GM12878 (cell line): ENCODE measurements around the gene PTPRJ. TPM values are rescaled to one million over a fixed set of nuclear protein-coding genes. Genes with fewer than 3 reads are reported as not detected.

Source experiments
- ATAC-seq: fragments of 200-7000 bp; cut with Tn5 transposase; 3 replicates; pipeline ENCODE4 v1.9.1; 2020; ENCODE audit warnings: mild to moderate bottlenecking, moderate library complexity
- BruUV-seq: library from RNA; stranded (reverse); fragments of 400-500 nt; replicated peaks from 2 replicates; lab custom pipeline; 2021; lab: Mats Ljungman, UMichigan
- CTCF ChIA-PET: fragments of 300-600 bp; sonication (Branson Sonifier 250); formaldehyde crosslinking; extraction: SDS; loops from one replicate; lab custom pipeline; 2021; ENCODE audit warnings: inconsistent platforms; lab: Yijun Ruan, JAX
- POLR2A ChIA-PET: fragments of 350-600 bp; formaldehyde crosslinking; extraction: SDS; loops from one replicate; lab custom pipeline; 2021; ENCODE audit warnings: inconsistent platforms; lab: Charles Lee
- RAD21 ChIA-PET: fragments of 300-600 bp; sonication (Branson Sonifier 250); formaldehyde crosslinking; loops from one replicate; lab custom pipeline; 2023; ENCODE audit warnings: antibody characterized with exemption; ENCODE audit not compliant: unreplicated experiment; lab: Charles Lee
- SMC1A ChIA-PET: fragments of 300-600 bp; sonication (Branson Sonifier 250); formaldehyde crosslinking; loops from one replicate; lab custom pipeline; 2023; ENCODE audit not compliant: unreplicated experiment, uncharacterized antibody; lab: Charles Lee
- DNase-seq: peaks from one replicate; pipeline ENCODE4 v3.0.0-alpha.2; 2011; ENCODE audit warnings: low read depth, low spot score
- FAIRE-seq: peaks from 3 replicates; lab custom pipeline; 2011; peaks lifted over from hg19 to GRCh38; lab: Jason Lieb, UNC
- H2AFZ ChIP-seq: 2 replicates; pipeline ENCODE4 v1.6.0; 2011; ENCODE audit warnings: low read depth, low read length, control low read depth; ENCODE audit not compliant: control insufficient read depth
- H3K27ac ChIP-seq: 2 replicates; pipeline ENCODE4 v1.5.1; 2011; ENCODE audit warnings: control low read depth; ENCODE audit not compliant: control insufficient read depth, insufficient read depth
- H3K27me3 ChIP-seq, 2 experiments: replicated peaks in 1 of 2; 2 replicates each; pipeline versions ENCODE4 v1.6.0 to v1.6.1; 2011; ENCODE audit warnings: low read length in 1 of 2; ENCODE audit not compliant: control insufficient read depth in 2 of 2, insufficient read depth in 2 of 2
- H3K36me3 ChIP-seq, 2 experiments: 2 replicates each; pipeline ENCODE4 v1.5.1; 2011; ENCODE audit warnings: low read length in 1 of 2; ENCODE audit not compliant: control insufficient read depth in 2 of 2, insufficient read depth in 2 of 2
- H3K4me1 ChIP-seq: 2 replicates; pipeline ENCODE4 v1.6.1; 2011; ENCODE audit warnings: mild to moderate bottlenecking, low read length, moderate library complexity, mixed read lengths; ENCODE audit not compliant: control insufficient read depth, insufficient read depth
- H3K4me2 ChIP-seq: 2 replicates; pipeline ENCODE4 v1.6.0; 2011; ENCODE audit warnings: control low read depth; ENCODE audit not compliant: control insufficient read depth, insufficient read depth
- H3K4me3 ChIP-seq: fragments of 200-600 bp; sonication (generic); 2 replicates; pipeline ENCODE4 v1.5.1; 2016
- H3K79me2 ChIP-seq: 2 replicates; pipeline ENCODE4 v1.6.0; 2011; ENCODE audit warnings: low read length; ENCODE audit not compliant: control insufficient read depth, insufficient read depth
- H3K9ac ChIP-seq: 2 replicates; pipeline ENCODE4 v1.8.0; 2011; ENCODE audit warnings: low read length, control low read depth, mixed read lengths; ENCODE audit not compliant: control insufficient read depth, insufficient read depth
- H3K9me3 ChIP-seq: replicated peaks from 3 replicates; pipeline ENCODE4 v1.5.1; 2011; ENCODE audit warnings: mild to moderate bottlenecking, low read length; ENCODE audit not compliant: control insufficient read depth, insufficient read depth
- H4K20me1 ChIP-seq: 2 replicates; pipeline ENCODE4 v1.6.0; 2011; ENCODE audit not compliant: control insufficient read depth, insufficient read depth
- ATF7 ChIP-seq: fragments of 450-650 bp; IDR thresholded peaks from 2 replicates; pipeline ENCODE4 v1.6.1; 2016; ENCODE audit warnings: low read depth, mild to moderate bottlenecking
- BACH1 ChIP-seq: fragments of 450-650 bp; IDR thresholded peaks from 2 replicates; pipeline ENCODE4 v1.6.1; 2017; ENCODE audit warnings: mild to moderate bottlenecking, borderline replicate concordance
- CBFB ChIP-seq: IDR thresholded peaks from 2 replicates; pipeline ENCODE4 v1.6.1; 2016; ENCODE audit warnings: antibody characterized with exemption, low read depth
- CHD4 ChIP-seq: fragments of 200-600 bp; sonication (generic); IDR thresholded peaks from 2 replicates; pipeline ENCODE4 v1.6.1; 2016; ENCODE audit warnings: mild to moderate bottlenecking
- E2F8 ChIP-seq: fragments of 450-650 bp; IDR thresholded peaks from 2 replicates; pipeline ENCODE4 v1.6.1; 2018; ENCODE audit warnings: mild to moderate bottlenecking, low read depth, moderate library complexity; ENCODE audit not compliant: partially characterized antibody
- FOS ChIP-seq: IDR thresholded peaks from 3 replicates; pipeline ENCODE4 v1.6.1; 2011; ENCODE audit warnings: borderline replicate concordance; ENCODE audit not compliant: insufficient read length; ENCODE audit errors: extremely low read depth
- GABPA ChIP-seq: IDR thresholded peaks from 2 replicates; pipeline ENCODE4 v1.6.1; 2014; ENCODE audit warnings: antibody characterized with exemption, low read depth, mild to moderate bottlenecking, inconsistent platforms
- HCFC1 ChIP-seq: fragments of 150-350 bp; IDR thresholded peaks from 2 replicates; pipeline ENCODE4 v1.6.1; 2014; ENCODE audit warnings: low read length
- JUNB ChIP-seq: IDR thresholded peaks from 2 replicates; pipeline ENCODE4 v1.6.1; 2016; ENCODE audit warnings: antibody characterized with exemption, mild to moderate bottlenecking
- MEF2A ChIP-seq: IDR thresholded peaks from 2 replicates; pipeline ENCODE4 v1.6.1; 2011; ENCODE audit warnings: low read depth, mild to moderate bottlenecking, low read length, moderate library complexity; ENCODE audit not compliant: insufficient read depth
- MTA2 ChIP-seq: fragments of 450-650 bp; IDR thresholded peaks from 2 replicates; pipeline ENCODE4 v1.6.1; 2016; ENCODE audit warnings: low read depth, mild to moderate bottlenecking, moderate library complexity
- MYB ChIP-seq: fragments of 150-350 bp; IDR thresholded peaks from 2 replicates; pipeline ENCODE4 v1.6.1; 2014; ENCODE audit warnings: mild to moderate bottlenecking, low read depth, low read length, borderline replicate concordance
- MYC ChIP-seq: IDR thresholded peaks from 2 replicates; pipeline ENCODE4 v1.6.1; 2011; ENCODE audit warnings: mild to moderate bottlenecking, low read length, moderate library complexity, inconsistent platforms; ENCODE audit not compliant: insufficient read depth, insufficient replicate concordance, insufficient read length, severe bottlenecking
- NFIC ChIP-seq: IDR thresholded peaks from 2 replicates; pipeline ENCODE4 v1.6.1; 2012; ENCODE audit warnings: low read depth, mild to moderate bottlenecking, inconsistent platforms, low read length, moderate library complexity
- NRF1 ChIP-seq: conservative IDR thresholded peaks from 2 replicates; pipeline ENCODE4 v1.6.1; 2011; ENCODE audit warnings: mild to moderate bottlenecking, low read depth, low read length, improper control_type of control experiment
- RAD51 ChIP-seq: fragments of 450-650 bp; IDR thresholded peaks from 2 replicates; pipeline ENCODE4 v1.6.1; 2016; ENCODE audit warnings: moderate library complexity, mild to moderate bottlenecking, inconsistent platforms
- RCOR1 ChIP-seq: conservative IDR thresholded peaks from 2 replicates; pipeline ENCODE4 v1.6.1; 2012; ENCODE audit warnings: low read depth, low read length, improper control_type of control experiment
- WRNIP1 ChIP-seq: IDR thresholded peaks from 2 replicates; pipeline ENCODE4 v1.6.1; 2011; ENCODE audit warnings: low read depth, low read length, improper control_type of control experiment, borderline replicate concordance
- ZBTB11 ChIP-seq: fragments of 450-650 bp; formaldehyde crosslinking; IDR thresholded peaks from 2 replicates; pipeline ENCODE4 v1.5.0; 2022; ENCODE audit warnings: mild to moderate bottlenecking, missing genetic modification characterization
- ZNF217 ChIP-seq: fragments of 450-650 bp; IDR thresholded peaks from 2 replicates; pipeline ENCODE4 v1.6.1; 2017; ENCODE audit warnings: antibody characterized with exemption, mild to moderate bottlenecking
- WGBS: methylation state at CpG from one replicate; pipeline ENCODE4 v1.1.6; 2016; ENCODE audit warnings: low lambda C conversion rate; ENCODE audit not compliant: insufficient replicate concordance, insufficient coverage; ENCODE audit errors: missing lambda C conversion rate; 5-methylcytosine and 5-hydroxymethylcytosine counted together
- in situ Hi-C: fragments of 300-500 bp; cut with MboI; formaldehyde crosslinking; loops from 9 replicates; pipeline ENCODE4 v1.14.3; 2018; ENCODE audit warnings: mixed read lengths
- intact Hi-C: fragments of 100-400 bp; cut with micrococcal nuclease; formaldehyde crosslinking; loops from one replicate; pipeline ENCODE4 v1.14.2; 2022; ENCODE audit not compliant: unreplicated experiment
- polyA plus RNA-seq, 11 experiments: library from polyadenylated mRNA; depleted of rRNA in 4 of 11; unstranded in 6 of 11; stranded (reverse) in 5 of 11; fragments of >200 nt; fragmentation: Nextera tagmentation in 4 of 11; fragmentation: Illumina TruSeq in 1 of 11; extraction: Ambion mirVana in 4 of 11; extraction: Trizol in 1 of 11; gene quantifications; 1 replicate in 1 of 11; 2 replicates in 10 of 11; pipeline versions ENCODE4 v1.2.1 to v1.2.3, GENCODE V29; 2011 to 2016; ENCODE audit warnings: inconsistent platforms in 2 of 11, missing spikeins in 2 of 11, low read depth in 1 of 11
- total RNA-seq, 4 experiments: library from RNA; depleted of rRNA in 3 of 4; stranded (reverse); fragments of >200 nt in 3 of 4; fragmentation: Illumina TruSeq in 1 of 4; extraction: Trizol in 1 of 4; gene quantifications; 2 replicates each; pipeline versions ENCODE4 v1.2.1 to v1.2.3, GENCODE V29; 2013 to 2021

PTPRJ gene
- total and polyA plus RNA-seq, 10 of the 15 experiments (the other 5 are each of a cell fraction or from before 2014, with no cell fraction given), result 0.22 to 22.4 (median 7.4) TPM

GRCh38 chr11:48008951-48009270 is 28.6 kb downstream of the PTPRJ start:
- in situ Hi-C loops, result no loop called here
- ATAC-seq, result peak; percentile 61
- peaks cover 58% of the 10 kb centered on the region for H3K79me2 ChIP-seq
- H3K9me3 ChIP-seq, result no peaks in the 10 kb centered on the region
- 1% methylated on average over 4 of the region's 4 CpGs for WGBS
- no peak overlapping the region for H3K4me3 ChIP-seq
- peak overlapping the region; percentile 69 for H3K4me2 ChIP-seq
- H3K9ac ChIP-seq, result no peak overlapping the region; the same call in 1 of the 2 replicates
- H3K36me3 ChIP-seq, result no peaks in the 10 kb centered on the region; a peak in 1 of 4 replicates
- H3K4me1 ChIP-seq, result peaks cover 83% of the 10 kb centered on the region
- CTCF ChIA-PET, result interaction anchor here (1.2 kb wide), 1 partner anchor 26 kb away, joined by 5 read pairs; no protein-coding TSS in a partner anchor
- RAD21 ChIA-PET, result interaction anchor here (0.8 to 1.6 kb wide), 2 partner anchors 25 to 99 kb away, joined by 3 read pairs; no protein-coding TSS in a partner anchor
- H2AFZ ChIP-seq, result no peak overlapping the region; the same call in 1 of the 2 replicates
- H3K27me3 ChIP-seq, result no peaks in the 10 kb centered on the region
- POLR2A ChIA-PET, result interaction anchor here (1.2 kb wide), 1 partner anchor 53 kb away, joined by 3 read pairs; no protein-coding TSS in a partner anchor
- H4K20me1 ChIP-seq, result no peaks in the 10 kb centered on the region
- FAIRE-seq, result peak; percentile 72
- no peak for DNase-seq
- BruUV-seq, result no TSS peak
- H3K27ac ChIP-seq, result peak overlapping the region; percentile 95; the same call in 1 of the 2 replicates
- SMC1A ChIA-PET, result interaction anchor here (1.4 to 4.9 kb wide), 3 partner anchors 9 to 96 kb away, joined by 3 to 14 read pairs (median 8); no protein-coding TSS in a partner anchor
- intact Hi-C loops, result loop anchor here (5.0 to 10.0 kb wide), 3 partner anchors 77 to 154 kb away; no protein-coding TSS in a partner anchor
- TF ChIP-seq ZBTB11 (CRISPR knock-in tag) (no peak), NRF1 (no peak), MTA2 (peak; percentile 58), ZNF217 (no peak), JUNB (peak; percentile 98), RCOR1 (no peak), HCFC1 (no peak), FOS (no peak), GABPA (peak; percentile 60; the same call in 1 of the 2 replicates), CHD4 (no peak), CBFB (0 out of 2 replicates have a peak, but pooled peaks have one; percentile 22), NFIC (peak; percentile 92), MYB (no peak), ATF7 (peak; percentile 55), WRNIP1 (no peak), MYC (no peak), RAD51 (no peak), BACH1 (no peak), E2F8 (no peak), MEF2A (peak; percentile 74)
